ENCODE measurements around the gene RAB11A.

Gene RAB11A

DNA sequence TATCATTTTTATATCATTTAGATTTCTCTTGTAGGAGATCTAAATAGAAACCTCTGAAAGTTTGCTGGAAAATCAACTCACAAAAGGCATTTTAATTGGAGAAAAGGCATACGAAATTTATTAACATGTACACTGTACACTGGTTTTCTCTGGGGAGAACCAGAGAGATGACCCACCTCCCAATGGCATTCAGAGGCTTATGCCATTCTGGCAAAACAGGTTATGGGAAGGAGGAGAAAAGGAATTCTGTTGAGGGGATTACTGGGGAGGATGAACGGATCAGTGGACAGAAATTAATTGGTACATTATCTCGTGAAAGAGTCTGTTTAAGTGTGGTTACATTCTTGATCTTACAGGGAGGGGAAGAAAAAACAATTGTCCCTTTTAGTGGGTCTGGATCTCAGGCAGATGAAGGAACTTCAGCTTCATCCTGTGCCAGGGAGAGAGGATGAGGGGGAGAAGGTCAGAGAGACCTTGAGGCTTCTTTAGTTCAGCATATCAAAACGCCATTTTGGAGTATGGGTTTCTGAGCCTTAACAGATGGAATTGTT, 16.5 kb downstream of the RAB11A start:
- no peak for DNase-seq (ENCODE audit: low spot score)

DNA sequence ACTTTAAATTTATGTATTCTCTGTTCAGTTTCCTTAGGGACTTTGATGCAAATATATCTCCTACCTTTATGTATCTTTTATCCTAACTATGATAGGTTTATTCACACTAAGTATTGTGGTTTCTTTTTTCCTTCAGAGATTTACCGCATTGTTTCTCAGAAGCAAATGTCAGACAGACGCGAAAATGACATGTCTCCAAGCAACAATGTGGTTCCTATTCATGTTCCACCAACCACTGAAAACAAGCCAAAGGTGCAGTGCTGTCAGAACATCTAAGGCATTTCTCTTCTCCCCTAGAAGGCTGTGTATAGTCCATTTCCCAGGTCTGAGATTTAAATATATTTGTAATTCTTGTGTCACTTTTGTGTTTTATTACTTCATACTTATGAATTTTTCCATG, 18.3 kb downstream of the RAB11A start:
- peak; percentile 61 for DNase-seq (ENCODE audit: low spot score)

DNA sequence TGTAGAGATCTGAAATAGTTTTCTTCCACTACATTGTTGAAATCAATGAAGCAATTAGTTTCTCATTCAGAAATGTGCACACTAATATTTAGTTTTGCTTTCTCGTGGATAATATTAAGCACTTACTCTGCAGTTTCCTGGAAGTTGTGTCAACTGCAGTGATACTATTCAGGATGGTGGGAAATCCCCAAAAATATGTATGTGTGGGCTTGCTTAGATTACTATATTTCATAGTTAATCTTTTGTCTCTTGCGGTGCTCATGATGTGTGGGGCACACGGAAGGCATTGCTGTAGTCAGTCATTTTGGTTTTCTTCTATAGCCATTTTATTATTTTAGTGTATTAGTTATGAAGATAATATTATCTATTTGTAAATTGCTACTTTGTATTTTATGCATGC, 19.7 kb downstream of the RAB11A start:
- DNase-seq (ENCODE audit: low spot score): no peak

DNA sequence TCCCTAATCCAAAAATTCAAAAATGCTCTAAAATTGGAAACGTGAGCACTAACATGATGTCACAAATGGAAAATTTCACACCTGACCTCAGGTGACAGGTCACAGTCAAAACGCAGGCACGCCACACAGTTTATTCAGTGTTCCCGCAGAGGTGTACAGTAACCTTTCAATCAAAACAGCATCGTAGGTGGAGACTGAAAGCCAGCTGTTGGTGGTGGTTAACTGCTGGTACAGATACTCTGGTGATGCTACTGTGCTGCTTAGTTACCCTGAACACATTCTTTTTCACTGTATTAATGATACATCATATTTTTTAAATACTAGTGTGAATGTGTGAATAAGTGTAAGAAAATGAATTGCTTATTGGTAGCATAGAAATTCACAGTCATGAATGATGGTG, 23.8 kb downstream of the RAB11A start:
- no peak for DNase-seq (ENCODE audit: low spot score)

DNA sequence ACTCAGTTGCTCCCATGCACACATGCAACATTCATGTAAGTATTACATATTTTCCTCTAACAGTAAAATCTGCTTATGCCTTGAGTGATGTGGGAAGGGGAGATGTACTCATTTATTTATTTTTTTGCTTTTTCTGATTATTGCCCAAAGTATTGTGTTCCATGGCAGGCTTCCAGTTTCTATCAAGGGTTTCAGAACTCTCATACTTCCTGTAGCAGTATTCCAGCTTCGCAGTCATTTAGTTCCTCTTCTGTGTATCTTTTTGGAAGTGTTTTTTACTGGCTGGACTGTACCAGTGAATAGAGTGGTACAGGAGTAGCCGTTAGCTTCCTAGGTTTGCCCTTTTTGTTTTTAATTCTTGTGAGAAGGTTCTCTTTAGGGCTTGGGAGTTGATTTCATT, 26.9 kb downstream of the RAB11A start:
- DNase-seq (ENCODE audit: low spot score): no peak

DNA sequence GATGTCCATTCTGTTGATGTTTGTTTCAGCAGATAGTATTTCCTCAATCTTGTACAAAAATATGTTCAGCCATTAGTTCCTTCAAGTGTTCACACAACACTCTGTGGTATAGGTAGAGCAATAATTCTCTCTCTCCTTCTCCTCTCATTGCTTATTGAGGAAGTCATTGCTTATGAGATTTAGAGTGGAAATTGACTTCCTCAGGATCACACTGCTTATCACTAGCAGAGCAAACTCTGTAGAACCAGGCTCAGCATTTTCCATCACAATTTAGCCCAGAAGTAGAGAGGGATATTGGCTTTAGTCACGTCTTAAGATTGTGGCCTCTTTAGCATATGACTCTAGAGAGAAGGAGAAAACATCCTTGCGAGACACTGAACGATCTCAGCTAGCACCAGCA, 31.2 kb downstream of the RAB11A start:
- no peak for DNase-seq (ENCODE audit: low spot score)

DNA sequence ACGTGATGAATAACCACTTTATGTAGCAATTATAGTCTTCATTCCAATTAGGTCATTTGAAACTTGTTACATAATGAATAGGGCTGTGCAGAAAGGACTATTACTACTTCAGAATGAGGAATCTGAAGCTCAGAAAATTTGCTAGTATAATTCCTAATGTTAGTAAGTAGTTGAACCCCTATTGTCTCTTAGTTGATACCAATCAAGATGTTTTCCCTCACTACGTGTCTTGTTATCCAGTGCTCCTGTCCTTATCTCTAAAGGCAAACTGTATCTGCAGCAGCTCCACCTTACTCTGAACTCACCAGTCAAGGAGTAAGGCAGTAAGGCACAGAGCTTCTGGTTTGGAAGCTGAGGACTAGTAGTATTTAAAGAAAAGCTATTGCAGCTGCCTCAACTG, 32.0 kb downstream of the RAB11A start:
- DNase-seq (ENCODE audit: low spot score): no peak

DNA sequence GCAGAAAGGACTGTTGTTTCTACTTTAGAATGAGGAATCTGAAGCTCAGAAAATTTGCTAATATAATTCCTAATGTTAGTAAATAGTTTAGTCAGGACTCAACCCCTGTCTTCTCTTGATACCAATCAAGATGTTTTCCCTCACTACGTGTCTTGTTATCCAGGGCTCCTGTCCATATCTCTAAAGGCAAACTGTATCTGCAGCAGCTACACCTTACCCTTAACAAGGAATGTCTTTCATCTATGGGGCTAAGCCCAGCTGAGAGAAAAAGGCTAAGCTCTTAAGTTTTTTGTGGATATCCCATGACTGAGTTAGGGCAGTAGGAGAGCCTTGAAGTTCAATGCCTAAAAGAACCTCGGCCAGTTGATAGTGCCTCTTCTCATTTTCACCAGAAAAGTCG, 32.5 kb downstream of the RAB11A start:
- DNase-seq (ENCODE audit: low spot score): no peak

DNA sequence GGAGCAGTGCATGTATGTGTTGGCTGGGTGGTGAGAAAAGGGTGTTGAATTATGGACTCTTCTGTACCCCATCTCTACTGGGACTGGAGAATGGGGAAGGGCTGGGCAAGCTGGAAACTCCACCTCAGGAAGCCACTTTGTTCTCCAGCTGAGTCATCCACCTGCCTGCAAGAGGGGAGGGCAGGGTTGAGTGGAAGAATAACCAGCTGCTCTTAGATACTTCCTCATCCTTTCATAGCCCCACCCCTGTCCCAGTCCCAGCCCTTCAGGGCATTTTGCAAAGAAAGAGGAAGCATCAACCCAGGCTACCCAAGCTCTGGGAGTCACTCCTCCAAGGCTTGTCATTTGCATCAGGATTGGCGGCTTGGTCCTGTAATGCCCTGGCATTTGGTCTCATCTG, 33.1 kb downstream of the RAB11A start:
- DNase-seq (ENCODE audit: low spot score): peak; percentile 11

DNA sequence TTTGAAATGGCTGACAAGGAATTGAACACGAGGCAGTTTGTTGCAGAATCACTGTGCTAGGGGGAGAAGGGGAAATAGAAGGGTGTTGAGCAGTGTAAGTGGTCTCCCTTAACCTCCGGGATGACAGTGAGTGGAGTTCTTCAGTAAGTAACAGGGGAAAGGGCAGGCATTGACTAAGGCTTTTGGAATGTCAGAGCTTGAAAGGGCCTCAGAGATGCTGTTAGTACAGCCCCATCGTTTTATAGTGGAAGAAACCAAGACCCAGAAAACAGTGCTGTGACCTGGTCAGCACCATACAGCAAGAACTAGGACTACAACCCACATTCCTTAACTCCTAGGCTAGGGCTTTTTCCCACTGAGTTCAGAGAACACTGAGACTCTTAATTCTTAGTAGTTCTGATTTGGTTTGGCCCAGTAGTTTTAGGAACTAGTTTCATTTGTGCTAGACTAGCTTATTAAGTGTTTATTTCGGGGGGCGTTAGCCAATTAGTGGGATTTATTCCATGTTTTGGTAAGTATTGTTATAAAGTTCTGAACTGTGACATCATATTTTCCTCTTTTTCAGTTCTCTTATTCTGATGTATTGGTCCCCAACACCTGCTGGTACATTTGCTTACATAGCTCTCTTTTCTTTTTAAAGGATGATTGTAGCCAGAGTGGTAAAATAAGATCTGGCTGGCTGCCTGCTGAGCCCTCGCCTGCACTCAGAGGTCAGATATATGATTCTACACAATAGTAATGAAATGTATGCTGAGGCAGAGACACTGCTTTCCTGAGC, 34.2 kb downstream of the RAB11A start:
- DNase-seq (ENCODE audit: low spot score): no peak

DNA sequence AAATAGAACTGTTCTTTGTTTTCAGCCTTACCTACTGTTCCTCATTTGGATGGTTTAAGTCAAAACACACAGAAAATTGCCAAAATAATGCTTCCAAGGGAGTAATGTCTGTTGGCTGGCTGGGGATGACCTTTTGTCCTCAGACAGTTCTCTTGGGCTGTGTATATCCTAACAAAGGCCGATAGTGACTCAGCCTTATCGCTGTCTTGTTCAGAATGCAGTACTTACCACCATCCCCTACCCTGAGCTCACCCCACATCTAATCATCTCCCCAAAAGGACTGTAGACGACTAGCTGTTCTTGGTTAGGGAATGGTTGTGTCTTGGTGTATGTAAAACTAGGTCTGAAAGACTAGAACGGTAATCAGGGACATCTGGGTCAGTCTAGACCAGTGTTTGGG, 35.0 kb downstream of the RAB11A start:
- no peak for DNase-seq (ENCODE audit: low spot score)

DNA sequence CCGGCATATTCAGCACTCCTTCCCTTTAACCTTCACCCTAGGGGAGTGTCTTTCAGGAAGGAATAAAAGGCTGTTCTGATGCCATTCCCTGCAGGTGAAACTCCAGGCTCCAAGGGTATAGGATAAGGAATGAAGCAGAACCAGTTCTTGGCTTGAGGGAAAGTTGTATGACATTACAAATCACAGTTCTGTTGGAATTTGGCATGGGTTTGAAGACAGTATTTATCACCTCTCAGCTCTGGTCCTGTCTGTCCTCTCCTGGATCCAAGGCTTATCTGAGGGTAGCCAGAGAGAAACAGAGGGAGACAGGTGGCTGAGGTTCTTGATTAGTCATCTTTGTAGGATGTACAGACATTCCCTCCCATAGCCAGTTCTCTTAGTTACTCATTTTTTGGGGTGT, 37.1 kb downstream of the RAB11A start:
- DNase-seq (ENCODE audit: low spot score): no peak

DNA sequence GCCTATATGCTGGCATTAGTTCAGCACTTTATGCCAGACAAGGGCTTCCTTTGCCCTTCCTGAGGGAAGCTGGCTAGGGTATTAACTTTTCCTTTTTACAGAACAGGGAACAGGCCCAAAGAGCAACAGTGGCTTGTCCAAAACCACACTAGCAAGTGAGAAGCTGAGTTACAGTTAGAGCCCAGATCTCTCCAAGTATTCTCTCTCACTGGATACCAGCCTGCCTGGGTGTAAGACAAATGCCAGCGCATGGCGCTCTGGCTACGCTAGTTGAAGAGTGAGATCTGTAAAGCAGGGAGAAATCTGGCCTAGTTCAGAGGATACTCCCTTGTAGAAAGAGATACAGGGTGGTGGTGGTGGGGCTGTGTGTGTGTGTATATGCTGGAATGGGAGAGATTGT, 38.4 kb downstream of the RAB11A start:
- DNase-seq (ENCODE audit: low spot score): no peak

DNA sequence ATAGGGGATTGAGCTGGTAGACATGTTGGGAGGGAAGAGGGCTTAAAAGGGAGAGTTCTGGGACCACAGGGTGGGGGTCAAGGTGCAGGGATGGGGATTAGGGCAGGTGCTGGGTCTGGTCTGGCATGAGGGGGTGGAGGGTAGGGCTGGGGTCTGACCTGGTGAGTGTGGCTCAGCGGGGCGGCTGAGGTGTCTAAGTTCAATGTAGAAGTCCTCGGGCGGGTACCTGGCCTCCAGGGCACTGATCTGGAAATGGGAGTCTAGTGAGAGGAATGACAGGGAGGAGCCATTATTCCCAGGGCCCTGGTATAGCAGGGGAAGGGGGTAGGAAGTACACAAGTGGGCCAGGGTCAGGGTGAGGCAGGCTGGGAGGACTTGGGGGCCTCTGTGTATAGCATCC, 39.6 kb downstream of the RAB11A start:
- DNase-seq (ENCODE audit: low spot score): no peak

DNA sequence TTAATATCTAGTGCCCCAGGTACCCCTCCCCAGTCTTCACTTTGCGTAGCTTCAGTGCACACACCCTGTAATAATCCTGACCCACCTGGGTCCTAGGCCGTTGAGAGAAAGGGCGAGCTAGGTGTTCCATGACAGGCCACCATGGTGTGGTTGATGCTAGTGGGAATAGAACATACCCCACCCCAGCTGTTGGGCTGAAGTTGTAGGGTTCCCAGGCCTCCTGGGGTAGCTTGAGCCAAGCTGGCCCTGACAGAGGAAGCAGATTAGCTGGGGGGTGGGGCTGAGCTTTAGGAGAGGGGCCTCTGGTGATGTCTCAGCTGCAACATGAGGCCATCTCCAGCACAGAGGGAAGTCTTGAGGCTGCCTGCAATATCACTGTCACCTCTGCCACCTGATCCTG, 40.5 kb downstream of the RAB11A start:
- DNase-seq (ENCODE audit: low spot score): no peak

DNA sequence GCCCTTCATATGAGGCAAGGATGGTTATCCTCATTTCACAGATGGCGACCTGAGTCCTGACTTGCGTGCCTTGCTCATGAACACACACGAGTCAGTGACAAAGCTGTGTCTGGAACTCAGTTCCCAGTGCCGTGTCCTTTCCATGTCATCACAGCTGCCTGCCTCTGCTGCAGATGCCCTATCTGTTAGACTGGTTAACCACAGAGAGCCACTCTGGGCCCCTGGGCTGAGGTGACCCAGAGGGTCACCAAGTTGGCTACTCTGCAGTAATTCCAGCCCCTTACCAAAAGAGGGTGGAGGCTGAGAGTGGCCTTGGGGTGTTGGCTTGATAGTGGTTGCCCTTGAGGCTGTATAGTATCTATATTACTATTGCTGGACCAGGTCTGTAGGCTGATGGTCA, 41.0 kb downstream of the RAB11A start:
- DNase-seq (ENCODE audit: low spot score): no peak

DNA sequence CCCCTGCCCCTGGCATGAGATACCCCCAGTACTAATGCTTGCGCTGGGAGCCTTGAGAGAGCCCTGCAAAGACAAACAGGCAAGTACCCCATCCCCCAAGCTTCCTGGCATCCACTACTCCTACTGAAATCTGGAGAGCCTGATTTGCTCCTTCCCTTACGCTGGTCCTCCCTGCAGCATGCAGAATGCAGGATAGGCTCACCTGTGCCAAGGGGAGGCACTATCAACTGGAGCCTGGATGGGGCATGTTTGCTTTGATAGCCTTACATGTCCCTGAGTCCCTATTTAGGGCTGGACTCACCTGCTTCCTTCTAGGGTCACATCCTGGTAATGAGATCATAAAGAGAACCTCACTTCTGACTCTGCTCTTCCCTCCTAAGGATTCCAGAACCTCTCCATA, 42.9 kb downstream of the RAB11A start:
- DNase-seq (ENCODE audit: low spot score): no peak

DNA sequence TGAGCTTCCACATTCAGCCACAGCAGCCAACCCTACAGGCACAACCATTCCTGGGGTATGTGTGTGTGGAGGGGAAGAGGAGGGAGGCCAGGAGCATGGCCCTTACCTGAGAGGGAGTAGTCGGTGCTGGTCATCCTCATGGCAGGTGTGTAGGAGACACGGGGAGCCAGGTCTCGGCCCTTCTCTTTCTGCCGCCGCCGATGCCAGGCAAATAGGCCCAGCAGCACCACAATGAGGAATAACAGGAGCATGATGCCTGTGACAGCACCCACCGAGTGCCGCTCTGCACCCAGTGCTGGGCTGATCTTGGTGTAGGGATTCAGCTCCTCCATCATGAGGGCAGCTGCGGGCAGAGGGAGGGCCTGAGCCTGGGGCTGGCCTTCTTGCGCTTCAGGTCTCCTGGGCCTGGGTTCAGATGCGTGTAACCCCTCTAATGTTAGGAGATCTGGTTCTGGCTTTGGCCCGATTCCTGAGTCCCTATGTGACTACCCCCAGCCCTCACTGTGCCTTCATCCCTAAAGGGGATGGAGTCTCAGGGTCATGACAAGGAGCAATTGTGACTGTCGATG, 44.4 kb downstream of the RAB11A start:
- DNase-seq (ENCODE audit: low spot score): no peak

DNA sequence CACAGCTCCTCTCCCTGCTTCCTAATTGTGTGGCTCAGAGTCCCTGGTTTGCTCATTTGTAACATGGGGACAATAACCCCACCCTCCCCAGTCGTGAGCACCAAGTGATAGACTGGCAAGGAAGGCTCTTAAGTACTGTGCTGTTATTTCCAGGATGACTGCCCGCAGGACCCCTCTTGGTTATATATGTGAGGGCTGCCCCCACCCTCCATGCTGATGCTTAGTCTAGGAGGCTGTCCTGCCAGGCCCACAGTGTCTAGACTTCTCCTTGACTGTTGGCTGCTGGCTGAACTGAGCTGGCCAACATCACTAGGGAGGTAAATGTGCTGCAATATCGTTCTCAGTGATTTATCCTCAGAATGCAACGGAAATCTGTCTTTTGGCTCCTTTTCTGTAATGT, 45.1 kb downstream of the RAB11A start:
- no peak for DNase-seq (ENCODE audit: low spot score)

DNA sequence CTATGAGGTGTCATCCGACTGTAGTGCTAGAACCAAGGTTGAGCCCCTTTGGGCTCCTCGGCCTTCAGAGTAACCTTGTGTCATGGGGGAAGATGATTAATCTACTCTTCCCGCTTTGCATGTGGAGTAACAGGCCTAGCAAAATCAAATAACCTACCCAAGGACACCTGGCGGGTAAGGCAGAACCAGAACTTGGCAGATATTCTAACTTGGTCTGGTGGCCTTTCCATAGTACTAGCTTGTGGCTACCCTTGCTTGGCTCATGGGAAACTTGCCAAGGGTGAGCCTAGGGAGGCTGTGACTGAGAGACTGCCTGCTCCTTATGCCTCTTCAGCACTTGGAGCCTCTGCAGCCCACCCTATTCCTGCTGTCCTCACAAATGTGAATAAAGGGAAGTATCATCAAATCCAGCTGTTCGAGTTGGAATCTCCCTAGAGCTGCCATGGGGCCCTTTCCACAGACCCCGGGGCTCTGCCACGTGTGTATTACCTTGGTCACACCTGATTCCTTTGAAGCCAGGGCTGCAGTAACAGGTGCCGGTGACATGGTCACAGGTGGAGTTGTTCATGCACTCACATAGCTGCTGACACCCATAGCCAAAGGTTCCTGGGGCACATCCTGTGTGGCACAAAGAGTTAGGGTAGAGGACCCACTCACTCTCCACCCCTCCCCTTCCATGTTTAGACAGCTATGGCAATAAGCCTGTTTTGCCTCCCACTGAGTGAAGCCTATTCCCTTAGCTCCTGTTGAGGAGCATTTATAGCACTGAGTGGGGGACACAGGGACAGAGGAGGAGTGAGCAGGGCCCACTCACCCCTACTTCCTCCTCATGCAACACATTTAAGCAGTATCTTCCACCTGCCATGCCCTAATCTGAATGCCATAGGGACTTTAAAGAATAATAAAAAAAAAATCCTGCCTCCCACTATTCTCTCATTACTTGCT, 46.0 kb downstream of the RAB11A start:
- no peak for DNase-seq (ENCODE audit: low spot score)

DNA sequence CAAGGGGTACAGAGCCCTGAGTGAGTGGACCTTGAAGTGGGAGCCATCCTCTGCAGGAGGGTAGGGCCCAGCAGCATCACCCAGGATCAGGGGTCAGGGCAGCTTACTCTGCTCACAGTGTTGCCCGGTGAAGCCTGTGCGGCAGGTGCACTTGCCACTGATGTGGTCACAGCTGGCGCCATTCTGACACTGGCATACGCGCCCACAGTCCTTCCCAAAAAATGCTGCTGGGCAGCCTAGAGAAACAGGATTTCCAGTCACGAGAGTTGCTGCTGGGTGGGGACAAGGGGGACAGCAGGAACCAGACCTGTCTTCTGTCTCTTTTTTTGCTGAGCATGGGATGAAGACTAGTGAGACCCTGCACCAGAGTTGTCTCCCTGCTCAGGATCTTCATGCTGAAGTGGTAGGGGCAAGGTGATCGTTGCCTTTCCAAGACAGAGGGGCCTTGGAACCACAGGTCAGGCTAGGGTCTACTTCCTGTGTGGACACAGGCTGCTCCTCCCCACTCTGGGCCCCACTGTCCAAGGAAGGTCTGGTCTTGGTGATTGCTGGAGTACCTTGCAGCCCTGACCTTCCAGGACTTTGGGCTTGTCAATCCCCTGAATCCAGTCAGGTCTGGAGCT, 46.9 kb downstream of the RAB11A start:
- DNase-seq (ENCODE audit: low spot score): no peak

DNA sequence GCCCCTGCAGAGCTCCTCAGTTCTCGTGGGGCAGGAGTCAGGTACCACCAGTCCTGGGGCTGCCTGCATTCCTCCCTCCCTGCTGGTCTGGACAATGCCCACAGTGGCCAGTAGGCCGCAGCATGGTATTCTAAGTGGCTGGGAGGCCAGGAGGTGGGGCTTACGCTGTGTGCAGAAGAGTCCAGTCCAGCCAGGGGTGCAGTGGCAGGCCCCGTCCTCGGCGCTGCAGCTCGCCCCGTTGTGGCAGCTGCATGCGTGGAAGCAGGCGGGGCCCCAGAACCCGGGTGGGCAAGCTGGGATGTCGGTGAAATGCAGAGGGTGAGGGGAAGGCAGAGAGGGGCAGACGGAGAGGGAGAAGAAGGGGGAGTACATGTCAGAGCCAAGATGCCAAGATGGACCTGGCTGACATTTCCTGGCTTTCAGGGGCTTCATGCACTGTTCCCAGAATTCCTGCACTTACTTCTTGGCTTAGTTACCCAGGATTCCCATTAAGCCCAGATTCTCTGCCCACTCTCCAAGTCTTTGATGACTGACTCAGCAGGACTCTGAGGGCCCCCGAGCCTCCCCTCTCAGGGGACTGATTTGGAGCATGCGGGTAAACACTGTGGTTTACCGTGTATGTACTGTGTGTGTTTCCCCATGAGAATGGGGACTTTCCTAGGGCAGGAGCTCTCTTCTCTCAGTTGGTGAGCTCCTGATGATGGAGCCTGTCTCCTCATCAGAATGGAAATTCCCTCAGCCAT, 47.5 kb downstream of the RAB11A start:
- DNase-seq (ENCODE audit: low spot score): no peak

All from CD4-positive, alpha-beta T cell treated with Interleukin-6 at 100 ng/mL for 8 hours (primary cell).